SK-N-SH treated with all-trans-retinoic acid at 6 μM for 48 hours (cell line): Measurements from ENCODE around the gene RMND1.

ENCODE experiments used
- ATAC-seq: fragments of 200-7000 bp; cut with Tn5 transposase; 3 replicates; pipeline ENCODE4 v1.9.1; 2020; ENCODE audit warnings: mild to moderate bottlenecking, moderate library complexity
- BACH2 ChIP-seq: fragments of 250-450 bp; sonication (Bioruptor Pico); IDR thresholded peaks from 2 replicates; pipeline ENCODE4 v1.9.0; 2021; ENCODE audit warnings: mild to moderate bottlenecking, borderline replicate concordance
- CREB5 ChIP-seq: fragments of 250-450 bp; sonication (Bioruptor Pico); IDR thresholded peaks from 2 replicates; pipeline ENCODE4 v1.5.1; 2020; ENCODE audit warnings: low read depth, mild to moderate bottlenecking, moderate library complexity
- CSDC2 ChIP-seq: fragments of 250-450 bp; sonication (Bioruptor Pico); IDR thresholded peaks from 2 replicates; pipeline ENCODE4 v1.5.0; 2020; ENCODE audit warnings: mild to moderate bottlenecking, moderate library complexity
- CSRNP3 ChIP-seq: fragments of 250-450 bp; sonication (Bioruptor Pico); IDR thresholded peaks from 2 replicates; pipeline ENCODE4 v1.5.1; 2021; ENCODE audit warnings: mild to moderate bottlenecking, moderate library complexity
- ESRRG ChIP-seq: fragments of 250-450 bp; sonication (Bioruptor Pico); IDR thresholded peaks from 2 replicates; pipeline ENCODE4 v1.6.1; 2021; ENCODE audit warnings: mild to moderate bottlenecking
- ISL1 ChIP-seq: fragments of 250-450 bp; sonication (Bioruptor Pico); IDR thresholded peaks from 2 replicates; pipeline ENCODE4 v2.1.2; 2022; ENCODE audit warnings: mild to moderate bottlenecking, moderate library complexity
- OSR1 ChIP-seq: fragments of 250-450 bp; sonication (Bioruptor Pico); IDR thresholded peaks from 2 replicates; pipeline ENCODE4 v1.8.0; 2022; ENCODE audit warnings: moderate library complexity, mild to moderate bottlenecking, inconsistent platforms
- POU6F1 ChIP-seq: fragments of 250-450 bp; sonication (Bioruptor Pico); IDR thresholded peaks from 2 replicates; pipeline ENCODE4 v1.8.0; 2021; ENCODE audit warnings: low read depth, mild to moderate bottlenecking, moderate library complexity, borderline replicate concordance
- PPARA ChIP-seq: fragments of 250-450 bp; sonication (Bioruptor Pico); IDR thresholded peaks from 2 replicates; pipeline ENCODE4 v1.5.0; 2020; ENCODE audit warnings: mild to moderate bottlenecking, borderline replicate concordance
- RARB ChIP-seq: fragments of 250-450 bp; sonication (Bioruptor Pico); IDR thresholded peaks from 2 replicates; pipeline ENCODE4 v1.8.0; 2021; ENCODE audit warnings: mild to moderate bottlenecking, moderate library complexity
- SNAI2 ChIP-seq: fragments of 250-450 bp; sonication (Bioruptor Pico); IDR thresholded peaks from 2 replicates; pipeline ENCODE4 v1.5.0; 2020; ENCODE audit warnings: mild to moderate bottlenecking, moderate library complexity
- TCF4 ChIP-seq: fragments of 250-450 bp; sonication (Bioruptor Pico); IDR thresholded peaks from 2 replicates; pipeline ENCODE4 v1.8.0; 2021; ENCODE audit warnings: mild to moderate bottlenecking, moderate library complexity, borderline replicate concordance
- TOX ChIP-seq: fragments of 250-450 bp; sonication (Bioruptor Pico); IDR thresholded peaks from 2 replicates; pipeline ENCODE4 v1.8.0; 2021; ENCODE audit warnings: mild to moderate bottlenecking, moderate library complexity, borderline replicate concordance
- ZFP3 ChIP-seq: fragments of 250-450 bp; sonication (Bioruptor Pico); IDR thresholded peaks from 2 replicates; pipeline ENCODE4 v1.5.0; 2020; ENCODE audit warnings: mild to moderate bottlenecking, moderate library complexity
- ZFP30 ChIP-seq: fragments of 450-650 bp; formaldehyde crosslinking; IDR thresholded peaks from 2 replicates; pipeline ENCODE4 v1.5.0; 2022; ENCODE audit warnings: mild to moderate bottlenecking, moderate library complexity
- ZNF565 ChIP-seq: fragments of 450-650 bp; formaldehyde crosslinking; conservative IDR thresholded peaks from 2 replicates; pipeline ENCODE4 v1.5.0; 2020; ENCODE audit warnings: low read depth, mild to moderate bottlenecking, moderate library complexity
- ZNF70 ChIP-seq: fragments of 450-650 bp; formaldehyde crosslinking; IDR thresholded peaks from 2 replicates; pipeline ENCODE4 v1.5.0; 2020; ENCODE audit warnings: mild to moderate bottlenecking, moderate library complexity
- ZNF8 ChIP-seq: fragments of 450-650 bp; formaldehyde crosslinking; IDR thresholded peaks from 2 replicates; pipeline ENCODE4 v1.5.0; 2020; ENCODE audit warnings: mild to moderate bottlenecking, moderate library complexity
- TF ChIP-seq, protein P1 (sequence below): fragments of 250-450 bp; sonication (Bioruptor Pico); IDR thresholded peaks from 2 replicates; pipeline ENCODE4 v1.8.0; 2020; ENCODE audit warnings: mild to moderate bottlenecking, moderate library complexity, borderline replicate concordance
- TF ChIP-seq, protein P2 (sequence below): fragments of 250-450 bp; sonication (Bioruptor Pico); IDR thresholded peaks from 2 replicates; pipeline ENCODE4 v1.5.0; 2020; ENCODE audit warnings: mild to moderate bottlenecking, moderate library complexity

Gene RMND1

GRCh38 chr6:151451950-151452749 is at the start of gene RMND1:
Gene RMND1, minus strand, starts transcription at chr6:151452126. Its CDS starts 6,315 bp downstream, at chr6:151445811.
- ATAC-seq, result peak; percentile 98
- peak; percentile 17; the same call in 1 of the 2 replicates for TF ChIP-seq TCF4 (CRISPR knock-in tag)
- TF ChIP-seq CSRNP3, result no peak
- peak; percentile 29; the same call in 1 of the 2 replicates for TF ChIP-seq ZNF70
- TF ChIP-seq, all 23 proteins: peak for 2

DNA sequence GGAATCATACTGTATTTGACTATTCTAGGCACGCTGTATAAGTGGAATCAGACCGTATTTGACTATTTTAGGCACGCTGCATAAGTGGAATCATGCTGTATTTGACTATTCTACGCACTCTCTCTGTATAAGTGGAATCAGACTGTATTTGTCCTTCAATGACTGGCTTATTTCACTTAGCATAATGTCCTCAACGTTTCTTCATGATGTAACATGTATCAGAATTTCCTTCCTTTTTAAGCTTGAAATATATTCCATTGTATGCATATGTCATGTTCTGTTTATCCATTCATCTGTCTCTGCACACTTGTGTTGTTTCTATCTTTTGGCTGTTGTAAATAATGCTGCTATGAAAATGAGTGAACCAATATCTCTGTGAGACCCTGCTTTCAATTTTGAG is 47.6 kb upstream of the RMND1 start:
- TF ChIP-seq, protein P1, sequence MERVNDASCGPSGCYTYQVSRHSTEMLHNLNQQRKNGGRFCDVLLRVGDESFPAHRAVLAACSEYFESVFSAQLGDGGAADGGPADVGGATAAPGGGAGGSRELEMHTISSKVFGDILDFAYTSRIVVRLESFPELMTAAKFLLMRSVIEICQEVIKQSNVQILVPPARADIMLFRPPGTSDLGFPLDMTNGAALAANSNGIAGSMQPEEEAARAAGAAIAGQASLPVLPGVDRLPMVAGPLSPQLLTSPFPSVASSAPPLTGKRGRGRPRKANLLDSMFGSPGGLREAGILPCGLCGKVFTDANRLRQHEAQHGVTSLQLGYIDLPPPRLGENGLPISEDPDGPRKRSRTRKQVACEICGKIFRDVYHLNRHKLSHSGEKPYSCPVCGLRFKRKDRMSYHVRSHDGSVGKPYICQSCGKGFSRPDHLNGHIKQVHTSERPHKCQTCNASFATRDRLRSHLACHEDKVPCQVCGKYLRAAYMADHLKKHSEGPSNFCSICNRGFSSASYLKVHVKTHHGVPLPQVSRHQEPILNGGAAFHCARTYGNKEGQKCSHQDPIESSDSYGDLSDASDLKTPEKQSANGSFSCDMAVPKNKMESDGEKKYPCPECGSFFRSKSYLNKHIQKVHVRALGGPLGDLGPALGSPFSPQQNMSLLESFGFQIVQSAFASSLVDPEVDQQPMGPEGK (CRISPR knock-in tag), result no peak
- TF ChIP-seq ZNF70 (no peak), CREB5 (CRISPR knock-in tag) (no peak), TCF4 (CRISPR knock-in tag) (no peak), SNAI2 (no peak)
- no peak for ATAC-seq

GRCh38 chr6:151498327-151498726 is 46.4 kb upstream of the RMND1 start:
- no peak for TF ChIP-seq ZNF8
- TF ChIP-seq, protein P1 (CRISPR knock-in tag), result no peak
- TF ChIP-seq POU6F1, result no peak
- no peak for TF ChIP-seq ZNF70
- no peak for TF ChIP-seq CREB5 (CRISPR knock-in tag)
- no peak for TF ChIP-seq PPARA (CRISPR knock-in tag)
- no peak for TF ChIP-seq ZFP30
- no peak for TF ChIP-seq BACH2 (CRISPR knock-in tag)
- no peak for TF ChIP-seq SNAI2
- TF ChIP-seq ZFP3 (CRISPR knock-in tag), result no peak
- no peak for TF ChIP-seq OSR1
- TF ChIP-seq ZNF565, result no peak
- TF ChIP-seq TOX (CRISPR knock-in tag), result no peak
- TF ChIP-seq, protein P2, sequence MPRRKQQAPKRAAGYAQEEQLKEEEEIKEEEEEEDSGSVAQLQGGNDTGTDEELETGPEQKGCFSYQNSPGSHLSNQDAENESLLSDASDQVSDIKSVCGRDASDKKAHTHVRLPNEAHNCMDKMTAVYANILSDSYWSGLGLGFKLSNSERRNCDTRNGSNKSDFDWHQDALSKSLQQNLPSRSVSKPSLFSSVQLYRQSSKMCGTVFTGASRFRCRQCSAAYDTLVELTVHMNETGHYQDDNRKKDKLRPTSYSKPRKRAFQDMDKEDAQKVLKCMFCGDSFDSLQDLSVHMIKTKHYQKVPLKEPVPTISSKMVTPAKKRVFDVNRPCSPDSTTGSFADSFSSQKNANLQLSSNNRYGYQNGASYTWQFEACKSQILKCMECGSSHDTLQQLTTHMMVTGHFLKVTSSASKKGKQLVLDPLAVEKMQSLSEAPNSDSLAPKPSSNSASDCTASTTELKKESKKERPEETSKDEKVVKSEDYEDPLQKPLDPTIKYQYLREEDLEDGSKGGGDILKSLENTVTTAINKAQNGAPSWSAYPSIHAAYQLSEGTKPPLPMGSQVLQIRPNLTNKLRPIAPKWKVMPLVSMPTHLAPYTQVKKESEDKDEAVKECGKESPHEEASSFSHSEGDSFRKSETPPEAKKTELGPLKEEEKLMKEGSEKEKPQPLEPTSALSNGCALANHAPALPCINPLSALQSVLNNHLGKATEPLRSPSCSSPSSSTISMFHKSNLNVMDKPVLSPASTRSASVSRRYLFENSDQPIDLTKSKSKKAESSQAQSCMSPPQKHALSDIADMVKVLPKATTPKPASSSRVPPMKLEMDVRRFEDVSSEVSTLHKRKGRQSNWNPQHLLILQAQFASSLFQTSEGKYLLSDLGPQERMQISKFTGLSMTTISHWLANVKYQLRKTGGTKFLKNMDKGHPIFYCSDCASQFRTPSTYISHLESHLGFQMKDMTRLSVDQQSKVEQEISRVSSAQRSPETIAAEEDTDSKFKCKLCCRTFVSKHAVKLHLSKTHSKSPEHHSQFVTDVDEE (CRISPR knock-in tag), result no peak
- no peak for TF ChIP-seq TCF4 (CRISPR knock-in tag)
- no peak for TF ChIP-seq CSDC2 (CRISPR knock-in tag)
- TF ChIP-seq RARB (CRISPR knock-in tag), result no peak
- no peak for TF ChIP-seq ESRRG (CRISPR knock-in tag)
- TF ChIP-seq ISL1, result no peak
- ATAC-seq, result no peak
